HG03520 (cell line): ENCODE measurements around the gene ROR1.

ENCODE experiments used
- ATAC-seq: cut with Tn5 transposase; IDR thresholded peaks from one replicate; pipeline ENCODE4 v1.9.1; 2021; ENCODE audit warnings: mild to moderate bottlenecking, moderate library complexity; ENCODE audit not compliant: unreplicated experiment

ROR1 gene

DNA sequence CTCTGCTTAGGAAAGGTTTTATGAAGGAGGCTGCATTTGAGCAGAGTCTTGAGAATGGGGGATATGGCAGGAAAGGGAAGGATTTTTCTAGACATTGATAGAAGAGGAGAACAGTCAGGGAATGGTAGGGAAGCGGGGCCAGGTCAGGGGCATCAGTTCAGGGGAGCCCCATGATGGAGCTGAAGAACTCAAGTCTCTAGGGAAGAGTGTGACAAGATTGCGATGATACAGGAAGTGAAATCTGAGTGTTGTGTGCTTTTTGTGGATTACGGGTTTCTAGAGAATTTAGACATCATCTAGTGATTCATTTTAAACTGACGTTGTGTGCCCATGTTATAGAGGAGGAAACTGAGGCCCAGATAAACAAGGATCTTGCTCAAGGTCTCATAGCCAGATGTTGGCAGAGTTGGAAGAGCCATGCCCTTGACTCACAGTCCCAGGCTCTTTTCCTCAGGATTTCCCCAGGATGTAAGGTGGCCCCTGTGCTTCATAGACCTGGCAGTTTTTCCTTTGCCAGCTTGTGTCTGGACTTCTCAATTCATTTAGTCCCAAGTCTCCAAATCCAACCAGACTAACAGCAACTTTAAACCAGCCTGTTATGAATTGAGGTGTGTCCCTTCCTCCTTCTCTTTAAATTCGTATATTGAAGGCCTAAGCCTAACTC, 130.3 kb downstream of the ROR1 start:
- ATAC-seq: no peak

DNA sequence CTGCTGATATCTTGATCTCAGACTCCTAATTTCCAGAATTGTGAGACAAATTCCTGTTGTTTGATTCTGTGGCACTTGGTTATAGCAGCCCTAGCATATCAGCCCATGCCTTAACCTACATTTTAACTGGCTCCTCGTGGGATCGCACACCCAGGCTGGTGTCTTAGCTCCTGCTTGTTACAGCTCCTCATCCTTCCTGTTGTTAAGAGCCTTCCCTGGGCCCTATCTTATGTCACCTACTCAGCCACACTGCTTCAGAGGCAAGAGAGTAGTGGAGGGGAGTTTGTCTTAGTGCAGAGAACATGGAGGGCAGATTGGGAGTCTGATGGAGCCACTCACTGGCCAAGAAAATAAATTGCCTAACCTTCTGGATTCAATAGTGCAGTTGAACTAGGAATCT, 131.0 kb downstream of the ROR1 start:
- no peak for ATAC-seq

DNA sequence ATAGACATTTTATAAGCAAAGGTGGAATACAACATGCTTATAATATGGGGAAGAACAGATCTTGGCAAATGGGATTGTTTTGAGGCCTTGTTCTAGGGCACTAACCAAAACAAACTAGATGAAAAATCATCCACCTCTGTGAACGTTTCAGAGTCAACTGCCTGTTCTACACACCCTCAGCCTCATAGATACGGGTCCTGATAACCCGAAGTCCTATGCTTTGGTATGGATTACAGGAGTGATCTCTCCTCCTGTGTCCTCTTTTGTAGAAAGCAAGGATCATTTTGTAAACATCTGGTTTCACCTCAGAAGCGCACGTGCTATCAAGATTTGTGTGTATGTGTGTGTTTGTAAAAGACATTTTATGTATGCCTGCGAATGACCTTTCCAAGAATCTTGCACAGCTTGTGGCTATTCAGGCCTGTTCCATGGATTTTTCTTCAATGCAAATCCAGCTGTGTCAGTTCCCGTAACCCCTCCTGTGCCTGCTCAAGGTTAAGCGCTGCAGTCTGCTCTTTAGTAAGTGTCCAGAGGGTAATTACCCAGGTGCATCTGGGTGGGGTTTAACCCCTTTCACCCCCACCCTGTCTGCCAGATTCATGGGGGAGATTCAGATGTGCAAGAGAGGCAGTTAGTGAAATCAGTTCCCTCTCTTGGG, 132.4 kb downstream of the ROR1 start:
- ATAC-seq: no peak

DNA sequence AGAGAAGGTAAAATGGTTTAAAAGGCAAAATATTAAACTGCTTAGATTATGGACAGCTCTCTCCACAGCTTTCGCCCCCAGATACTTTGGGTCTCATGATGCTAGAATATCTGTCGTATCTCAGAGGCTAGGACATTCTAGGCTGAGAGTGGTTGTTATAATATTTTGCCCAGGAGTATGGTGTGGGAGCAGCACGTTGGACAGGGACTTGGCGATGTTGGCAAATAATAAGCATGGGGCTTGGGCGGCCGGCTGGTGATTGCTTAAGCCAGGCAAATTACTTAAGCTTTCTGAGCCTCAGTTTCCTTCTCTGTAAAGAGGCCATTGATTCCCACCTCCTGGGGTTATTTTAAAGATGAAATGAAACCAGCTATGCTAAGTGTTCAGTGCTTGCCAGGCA, 133.2 kb downstream of the ROR1 start:
- ATAC-seq: no peak

DNA sequence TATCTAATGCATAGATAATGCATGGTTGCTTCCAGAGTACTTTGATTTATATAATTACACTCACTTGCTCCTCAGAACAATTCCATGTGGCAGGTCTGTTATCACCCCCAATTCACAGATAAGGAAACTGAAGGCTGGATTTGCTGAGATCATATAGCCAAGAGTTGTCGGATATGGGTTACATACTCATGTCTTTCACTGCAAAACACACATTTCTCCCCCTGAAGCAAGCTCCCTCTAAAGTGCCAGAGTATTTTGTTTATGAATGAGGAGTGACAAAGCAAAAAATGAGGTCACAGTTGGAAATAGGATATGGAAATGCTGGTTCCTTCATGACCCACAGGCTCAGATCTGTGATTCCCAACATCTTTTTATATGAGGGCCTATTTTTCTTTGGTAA, 134.2 kb downstream of the ROR1 start:
- no peak for ATAC-seq

DNA sequence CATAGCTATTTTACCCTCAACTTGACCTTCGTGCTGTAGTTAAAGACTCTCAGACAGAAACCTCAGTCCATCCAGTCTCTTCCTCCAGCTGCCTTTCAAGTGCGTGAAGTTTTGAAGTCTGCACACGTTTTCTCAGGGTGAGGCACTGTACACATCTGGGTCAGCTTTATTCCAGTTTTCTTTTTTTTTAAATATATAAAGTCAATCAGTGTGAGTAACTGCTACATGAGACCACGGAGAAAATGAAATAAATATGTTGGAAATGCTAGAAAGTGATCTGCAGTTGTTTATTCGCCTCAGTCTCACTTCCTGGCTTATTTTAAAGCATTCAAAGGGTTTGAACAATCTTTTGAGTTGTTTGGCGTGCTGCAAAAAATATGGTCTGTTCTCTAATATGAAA, 135.7 kb downstream of the ROR1 start:
- no peak for ATAC-seq

DNA sequence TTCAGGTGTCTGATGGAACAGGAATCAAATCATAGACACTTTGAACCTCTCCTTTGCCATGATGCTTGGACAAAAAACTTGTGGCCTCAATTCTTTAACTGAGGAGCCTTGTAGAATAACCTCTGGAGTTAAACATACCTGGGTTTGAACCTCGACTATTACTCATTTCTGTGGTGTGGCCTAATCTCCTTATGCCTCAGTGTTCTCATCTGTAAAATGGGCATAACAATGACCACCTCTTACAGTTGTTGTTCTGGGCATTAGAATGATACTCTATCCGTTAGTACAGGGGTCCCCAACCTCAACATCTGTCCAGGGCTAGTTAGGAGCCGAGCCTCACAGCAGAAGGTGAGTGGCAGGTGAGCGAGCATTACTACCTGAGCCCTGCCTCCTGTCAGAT, 137.2 kb downstream of the ROR1 start:
- ATAC-seq: no peak

DNA sequence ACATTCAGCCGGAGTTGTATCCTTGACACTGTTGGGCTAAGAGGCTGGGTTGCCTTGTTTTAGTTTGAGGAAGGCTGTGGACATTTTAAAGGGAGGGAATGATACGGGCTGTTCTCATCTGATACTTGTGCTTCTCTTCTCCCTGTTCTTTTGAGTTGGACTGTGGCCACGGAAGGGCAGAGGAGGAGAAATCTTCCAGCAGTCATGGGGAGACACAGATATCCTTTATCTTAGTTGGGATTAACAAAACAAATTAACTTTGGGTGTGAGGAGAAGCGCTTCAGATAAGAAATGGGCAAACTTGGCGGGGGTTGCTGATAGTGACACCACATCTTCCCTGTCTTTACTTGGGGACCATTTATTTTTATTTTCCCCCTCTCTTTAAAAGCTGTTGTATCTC, 138.8 kb downstream of the ROR1 start:
- no peak for ATAC-seq

DNA sequence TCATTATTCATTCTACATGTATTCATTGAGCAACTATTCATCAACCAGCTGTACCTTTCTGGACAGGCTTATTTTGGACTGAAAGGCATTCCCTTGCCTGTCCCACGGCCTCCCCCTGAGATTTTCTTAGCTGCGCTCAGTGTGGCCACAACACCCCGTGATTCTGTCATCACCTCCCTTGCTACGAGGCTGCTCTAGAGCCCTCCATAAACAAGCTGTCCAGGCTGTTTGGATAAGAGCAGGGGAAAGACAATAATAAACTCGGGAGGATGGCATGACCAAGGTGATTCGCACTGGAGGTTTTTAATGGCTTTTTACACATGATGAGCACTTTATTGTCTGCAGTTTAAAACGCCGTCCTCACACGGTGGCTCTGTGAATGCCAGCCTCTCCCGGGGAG, 139.7 kb downstream of the ROR1 start:
- ATAC-seq: no peak

DNA sequence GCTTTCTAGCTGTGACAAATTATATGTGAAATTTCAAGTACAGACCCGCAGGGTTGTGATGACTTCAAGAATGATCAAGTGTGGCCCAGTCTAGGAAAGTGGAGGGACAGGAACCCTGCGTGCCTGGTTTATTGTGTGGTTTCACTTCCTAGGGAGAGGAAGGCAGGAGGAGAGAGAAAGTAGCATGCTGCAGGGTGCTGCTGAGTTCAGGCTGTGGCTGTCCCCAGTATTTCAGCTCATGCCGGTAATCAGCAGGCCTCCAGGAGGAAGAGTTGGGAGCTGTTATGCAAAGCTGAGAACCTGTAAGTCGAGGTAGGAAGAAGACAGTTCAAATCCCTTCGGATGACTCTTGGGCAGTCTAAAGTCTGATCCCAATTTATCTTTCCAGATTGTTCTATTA, 140.4 kb downstream of the ROR1 start:
- no peak for ATAC-seq

DNA sequence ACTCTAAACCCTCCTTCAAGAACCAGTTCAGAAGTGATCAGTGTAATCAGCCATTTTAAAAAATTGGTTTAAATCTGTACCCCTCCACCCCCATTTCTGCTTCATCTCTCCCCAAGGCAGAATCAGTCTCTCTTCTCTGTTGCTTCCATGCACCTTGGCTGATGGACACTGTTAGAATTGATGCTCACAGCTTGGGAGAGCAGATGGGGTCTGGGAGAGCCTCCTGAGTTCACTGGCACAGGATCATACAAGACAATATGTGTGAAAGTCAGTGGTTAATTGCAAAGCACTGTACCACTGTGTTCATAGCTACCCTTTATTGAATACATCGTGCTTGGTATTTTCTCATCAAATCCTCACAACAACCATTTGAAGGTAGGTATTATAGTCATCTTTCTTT, 140.9 kb downstream of the ROR1 start:
- ATAC-seq: no peak

DNA sequence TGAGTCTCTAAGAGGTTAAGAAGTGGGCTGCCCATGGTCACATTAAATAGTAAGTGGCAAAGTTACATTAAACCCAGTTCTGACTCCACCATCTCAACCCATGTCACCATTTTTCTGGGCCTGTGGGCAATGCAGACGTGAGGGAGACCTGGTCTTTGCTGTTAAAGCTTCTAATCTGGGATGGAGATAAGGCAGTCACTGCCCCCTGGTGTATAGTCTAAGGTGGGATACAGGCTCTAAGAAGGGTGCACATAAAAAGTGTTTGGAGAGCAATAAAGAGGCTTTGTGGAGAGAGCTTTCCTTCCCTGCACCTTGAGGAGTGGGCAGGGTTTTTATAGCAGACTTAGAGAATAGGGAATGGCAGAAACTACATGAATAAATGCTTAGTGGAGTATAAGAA, 141.3 kb downstream of the ROR1 start:
- no peak for ATAC-seq

DNA sequence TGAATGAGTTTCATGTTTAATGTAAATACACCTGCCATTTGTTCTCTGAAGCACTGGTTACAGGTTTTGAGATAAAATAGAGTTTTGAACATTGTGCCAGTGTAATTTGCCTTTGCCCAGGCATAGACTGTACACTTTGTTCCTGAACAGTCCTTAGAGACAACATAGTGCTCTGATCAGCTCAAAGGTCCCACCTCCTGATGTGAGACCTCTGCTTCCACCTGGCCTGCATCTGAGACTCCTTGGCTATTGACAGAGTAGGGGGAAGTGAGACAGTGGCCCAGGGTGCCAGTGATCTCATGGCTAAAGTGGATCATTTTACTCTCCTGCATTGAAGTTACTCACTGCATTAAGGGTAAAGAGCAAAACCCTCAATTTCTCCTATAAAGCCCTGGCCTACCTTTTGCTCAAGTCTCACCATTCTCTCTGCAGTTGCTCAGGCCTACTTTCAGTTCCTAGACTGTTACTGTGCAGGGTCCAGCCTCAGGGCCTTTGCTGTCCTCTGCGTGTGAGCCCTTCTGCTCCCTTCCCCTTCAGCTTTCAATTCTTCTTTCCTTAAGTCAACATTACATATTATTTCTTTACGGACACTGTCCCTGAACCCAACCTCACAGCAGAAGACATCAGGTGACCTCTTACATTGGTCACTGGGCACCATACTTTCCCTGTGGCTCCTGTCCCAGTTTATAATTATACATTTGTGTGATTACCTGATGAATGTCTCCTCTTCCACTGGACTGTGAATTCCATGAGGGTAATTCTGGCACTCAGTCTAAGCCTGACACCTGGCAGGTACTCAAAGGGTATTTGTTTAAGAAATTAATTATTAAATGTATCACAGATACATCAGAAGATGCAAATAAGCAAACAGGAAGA, 142.9 kb downstream of the ROR1 start:
- ATAC-seq: no peak

DNA sequence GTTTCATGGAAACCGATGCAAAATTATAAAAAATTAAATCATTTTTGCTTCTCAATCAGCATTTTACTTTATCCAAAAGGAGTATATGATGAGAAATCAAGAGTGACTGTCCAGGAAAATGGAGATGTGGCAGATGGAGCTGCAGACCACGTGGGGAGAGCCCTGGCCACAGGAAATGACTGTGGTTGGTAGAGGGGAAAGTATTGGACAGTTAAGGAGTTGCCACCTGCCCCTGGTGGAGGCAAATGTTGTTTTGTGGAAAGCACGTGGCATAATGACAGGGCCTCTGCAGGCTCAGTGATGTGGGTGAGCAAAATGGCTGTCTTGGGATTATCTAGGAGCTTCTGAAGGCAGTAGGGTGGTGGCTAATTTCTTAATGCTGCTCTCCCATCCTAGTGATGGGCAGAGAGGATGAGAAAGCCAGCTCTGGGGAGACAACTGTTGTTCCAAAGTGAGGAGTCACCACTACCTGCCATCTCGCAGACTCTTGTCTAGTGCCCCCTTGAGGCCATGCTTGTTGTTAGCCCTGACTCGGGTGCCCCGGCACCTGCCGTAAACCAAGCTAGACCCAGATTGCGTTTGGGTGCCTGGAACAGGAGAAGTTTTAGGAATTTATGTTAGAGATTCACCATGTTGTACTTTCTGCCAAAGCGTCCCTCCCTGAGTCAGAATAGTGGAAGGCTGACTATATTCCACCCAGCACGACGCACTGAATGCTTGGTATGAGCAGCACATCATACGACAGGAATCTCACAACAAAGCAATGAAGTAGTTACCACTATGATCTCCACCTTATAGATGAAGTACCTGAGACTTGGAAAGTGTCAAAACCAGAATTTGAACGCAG, 144.0 kb downstream of the ROR1 start:
- ATAC-seq: no peak

DNA sequence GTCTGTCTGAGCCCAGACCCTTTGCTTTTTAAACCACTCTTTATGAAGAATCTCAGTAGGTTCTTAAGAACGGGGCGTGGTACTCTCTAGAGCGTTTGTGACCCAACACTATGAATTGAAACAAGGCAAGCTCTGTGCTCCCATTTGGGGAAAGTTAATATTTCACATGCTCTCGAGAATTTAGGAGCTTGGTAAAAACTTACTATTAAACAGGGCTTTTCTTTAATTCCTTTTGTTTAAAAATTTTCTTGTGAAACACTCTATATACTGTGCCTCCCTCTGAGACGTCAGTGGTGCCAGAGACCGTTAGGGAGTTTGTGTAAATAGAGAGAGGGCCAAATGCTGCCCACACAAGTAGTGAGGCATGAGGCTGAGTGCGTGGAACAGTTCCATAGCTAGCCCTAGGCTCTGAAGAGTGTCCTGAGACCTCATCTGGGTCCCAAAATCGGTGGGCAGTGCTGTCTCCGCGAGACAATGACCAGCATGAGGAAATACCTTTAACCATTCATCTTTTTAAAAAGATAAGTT, 144.7 kb downstream of the ROR1 start:
- no peak for ATAC-seq

DNA sequence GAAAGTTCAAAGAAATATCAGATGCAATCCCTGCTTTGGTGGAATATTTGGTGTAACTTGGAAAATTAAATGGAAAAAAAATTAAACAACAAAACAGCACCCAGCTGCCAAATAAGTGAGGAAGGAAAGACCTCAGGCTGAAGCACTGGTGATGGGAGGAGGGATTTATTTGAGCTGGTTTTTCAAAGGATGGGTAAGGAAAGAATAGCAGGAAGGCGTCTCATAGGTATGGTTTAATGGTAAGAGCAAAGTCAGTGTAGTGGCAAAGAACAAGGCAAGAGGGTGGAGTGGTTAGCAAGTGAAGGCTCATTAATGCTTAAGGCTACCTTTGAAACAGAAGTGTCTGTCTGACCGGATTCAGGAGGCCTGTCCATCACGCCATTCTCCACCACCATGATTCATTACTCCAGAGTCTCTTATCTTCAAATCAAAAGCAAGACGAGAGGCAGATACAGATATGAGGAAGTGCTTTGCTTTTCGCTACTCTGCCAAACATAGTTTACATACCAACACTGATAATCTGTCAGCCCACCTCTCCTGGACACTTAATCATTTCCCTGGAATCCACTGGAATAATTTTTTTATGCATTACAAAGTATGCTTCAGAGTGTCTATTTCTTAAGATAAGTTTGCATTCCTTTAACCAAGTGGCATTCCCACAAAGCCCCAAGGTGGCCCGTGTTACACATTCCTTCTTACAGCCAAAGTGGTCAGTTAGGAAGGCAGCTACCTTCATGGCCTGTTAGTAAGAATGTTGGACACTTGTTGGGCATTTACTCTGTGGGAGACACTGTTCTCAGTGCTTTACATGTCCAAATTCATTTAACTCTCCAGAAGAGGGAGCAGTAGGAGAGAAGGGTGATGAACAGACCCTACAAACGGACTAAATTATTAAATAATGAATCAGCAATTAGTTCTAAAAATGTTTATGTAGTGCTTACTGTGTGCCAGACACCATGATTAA, 146.6 kb downstream of the ROR1 start:
- no peak for ATAC-seq

DNA sequence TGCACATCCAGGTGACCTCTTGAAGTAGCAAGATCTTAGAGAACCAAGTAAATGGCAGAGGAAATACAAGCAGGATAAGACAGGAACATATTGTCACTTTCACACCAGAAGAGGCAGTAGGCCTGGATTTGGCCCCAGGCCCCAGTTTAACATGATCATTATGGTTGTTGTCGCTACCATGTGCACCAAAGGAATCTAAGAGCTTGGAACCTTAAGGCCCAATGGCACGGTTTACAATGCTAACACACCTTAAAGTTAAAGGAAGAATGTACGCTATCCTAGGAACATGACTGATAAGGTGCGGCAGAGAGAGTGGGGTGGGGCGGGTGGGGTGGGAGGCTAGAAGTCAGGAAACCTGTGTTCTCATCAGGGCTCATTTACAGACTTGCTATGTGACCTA, 147.5 kb downstream of the ROR1 start:
- ATAC-seq: no peak

DNA sequence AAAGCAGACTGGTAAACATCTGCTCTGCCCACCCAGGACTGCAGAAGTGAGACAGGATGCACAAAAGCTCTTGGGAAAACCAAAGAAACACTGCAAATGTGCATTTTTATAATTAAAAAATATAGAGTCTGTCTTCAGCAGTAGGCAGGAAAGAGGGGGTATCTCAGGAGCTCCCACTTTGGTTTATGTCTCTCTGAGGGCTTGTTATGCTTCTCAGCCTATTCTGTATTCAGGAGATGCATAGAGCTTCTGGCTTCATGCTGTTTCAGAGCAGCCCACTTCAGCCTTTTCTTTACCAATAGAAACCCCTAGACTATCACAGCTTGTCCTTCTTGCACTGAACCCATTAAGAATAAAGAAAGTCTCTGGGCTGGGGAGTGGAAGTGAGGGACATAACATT, 148.0 kb downstream of the ROR1 start:
- ATAC-seq: no peak

DNA sequence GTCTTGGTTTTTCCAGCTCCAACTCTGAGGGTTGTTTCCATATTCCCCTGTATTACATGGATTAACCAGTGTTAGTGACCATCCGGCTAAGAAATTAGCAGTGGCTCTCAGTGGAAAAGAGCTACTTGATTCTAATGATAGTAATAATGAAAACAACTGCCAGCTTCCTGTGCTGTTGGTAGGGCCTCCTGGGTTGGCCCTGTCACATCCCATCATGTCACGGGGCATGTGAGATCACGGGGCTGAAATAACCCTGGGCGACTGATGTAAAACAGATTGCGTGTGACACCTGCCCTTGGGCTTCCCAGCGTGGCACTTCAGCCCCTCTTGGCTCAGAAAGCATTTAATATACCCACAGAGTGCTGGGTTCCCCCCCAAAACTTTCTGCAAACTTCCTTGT, 149.0 kb downstream of the ROR1 start:
- ATAC-seq: no peak

DNA sequence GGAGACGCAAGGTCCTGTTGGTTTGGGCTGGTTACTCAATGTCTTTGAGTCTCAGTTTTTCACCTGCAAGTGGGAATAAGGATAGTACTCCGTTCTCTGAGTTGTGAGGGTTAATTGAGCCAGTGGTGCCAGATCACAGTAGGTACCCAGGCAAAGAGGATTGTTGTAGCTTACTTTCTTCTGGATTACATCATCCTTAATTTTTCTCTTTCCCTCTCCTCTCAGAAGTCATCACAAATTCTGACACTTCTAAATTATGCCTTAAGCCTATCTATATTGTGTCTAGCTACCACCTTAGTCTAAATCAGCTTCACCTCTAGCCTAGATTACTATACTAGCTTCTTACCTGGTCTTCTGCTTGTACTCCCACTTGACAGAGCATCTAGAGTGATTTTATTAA, 149.5 kb downstream of the ROR1 start:
- ATAC-seq: no peak
